ENCODE measurements around the gene NPHP1. TPM values are rescaled to one million over a fixed set of nuclear protein-coding genes. Genes with fewer than 3 reads are reported as not detected.
"Not testable (repeated sequence)": the region's sequence is repeated elsewhere in the genome, so short reads cannot be mapped to it uniquely, and the experiment has no call there.

Gene NPHP1
- total and polyA plus RNA-seq, 2 of the 8 experiments (the other 6 are each of a cell fraction or from before 2014, with no cell fraction given): 1.4 to 2.8 TPM

DNA sequence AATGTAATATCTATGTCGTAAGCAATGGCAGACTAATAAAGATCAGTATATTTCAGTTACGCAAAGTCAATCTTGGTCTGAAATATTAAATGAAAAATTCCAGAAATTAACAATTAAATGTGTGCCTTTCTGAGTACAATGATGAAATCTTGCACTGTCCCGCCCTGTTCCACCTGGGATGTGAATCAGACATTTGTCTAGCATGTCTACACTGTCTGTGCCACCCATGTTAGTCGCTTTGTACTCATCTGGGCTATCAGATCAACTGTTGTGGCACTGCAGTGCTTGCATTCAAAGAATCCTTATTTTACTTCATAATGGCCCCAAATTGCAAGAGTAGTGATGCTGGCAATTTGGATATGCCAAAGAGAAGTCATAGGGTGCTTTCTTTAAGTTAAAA lies 114.6 kb downstream of the NPHP1 start:
- H2BK12ac ChIP-seq (ENCODE audit: low read depth, low read length); H3K79me2 ChIP-seq (ENCODE audit: control insufficient read depth in 1 of 2, insufficient read depth in 2 of 2, low read length in 2 of 2); DNase-seq (ENCODE audit: low read depth in 1 of 2, low spot score in 2 of 2); H3K18ac ChIP-seq (ENCODE audit: extremely low read depth, low read length); H3K56ac ChIP-seq (replicated peaks; ENCODE audit: insufficient read length, low read depth, low read length); H3K23ac ChIP-seq (ENCODE audit: insufficient read length); POLR2A ChIA-PET (ENCODE audit: partially characterized antibody); CTCF ChIA-PET (ENCODE audit: partially characterized antibody); H2AFZ ChIP-seq (ENCODE audit: low read length); H4K8ac ChIP-seq (ENCODE audit: extremely low read depth, insufficient read depth, low read length); H3K23me2 ChIP-seq (ENCODE audit: low read depth, low read length); H3K9ac ChIP-seq (replicated peaks in 1 of 4; ENCODE audit: extremely low read depth in 1 of 4, low read depth in 3 of 4, low read length in 3 of 4); H3K36me3 ChIP-seq (ENCODE audit: control insufficient read depth in 2 of 4, insufficient read depth in 4 of 4, low read length in 3 of 4); H4K91ac ChIP-seq (replicated peaks; ENCODE audit: insufficient read length, low read length); H2BK5ac ChIP-seq (ENCODE audit: low read depth, low read length); H3K4ac ChIP-seq (replicated peaks; ENCODE audit: insufficient read length, low read depth, low read length); FAIRE-seq; H4K20me1 ChIP-seq (replicated peaks in 1 of 2; ENCODE audit: control insufficient read depth in 1 of 2, insufficient read depth in 2 of 2, low read length in 2 of 2); H2BK120ac ChIP-seq (replicated peaks; ENCODE audit: low read depth, low read length); H3K4me2 ChIP-seq (ENCODE audit: insufficient read depth in 1 of 2, low read depth in 2 of 2, low read length in 2 of 2); H3K4me3 ChIP-seq (ENCODE audit: extremely low read depth in 1 of 4, insufficient read depth in 2 of 4, low read depth in 3 of 4, low read length in 4 of 4); H3K27me3 ChIP-seq (replicated peaks in 1 of 4; ENCODE audit: control insufficient read depth in 3 of 4, extremely low read depth in 1 of 4, insufficient read depth in 3 of 4, low read length in 3 of 4); H3K27ac ChIP-seq (ENCODE audit: low read depth, low read length); H3K79me1 ChIP-seq (ENCODE audit: low read depth, low read length); H3K9me3 ChIP-seq (ENCODE audit: insufficient read depth in 2 of 2, low read depth in 1 of 2, low read length in 1 of 2); H3K4me1 ChIP-seq (replicated peaks in 1 of 4; ENCODE audit: control insufficient read depth in 3 of 4, insufficient read depth in 4 of 4, low read length in 3 of 4); H2BK20ac ChIP-seq (ENCODE audit: low read length); H4K5ac ChIP-seq (ENCODE audit: insufficient read length, low read depth, low read length); H3K14ac ChIP-seq (ENCODE audit: insufficient read length); H2AK5ac ChIP-seq (ENCODE audit: low read depth, low read length); H2BK15ac ChIP-seq (ENCODE audit: low read length): not testable (repeated sequence)
- no CpG with 5 or more reads among the region's 4 CpGs for WGBS, 2 experiments (ENCODE audit: extremely low coverage in 1 of 2, insufficient coverage in 1 of 2, insufficient read length in 1 of 2, insufficient replicate concordance in 2 of 2, low coverage in 1 of 2, low lambda C conversion rate in 2 of 2, missing lambda C conversion rate in 1 of 2)

DNA sequence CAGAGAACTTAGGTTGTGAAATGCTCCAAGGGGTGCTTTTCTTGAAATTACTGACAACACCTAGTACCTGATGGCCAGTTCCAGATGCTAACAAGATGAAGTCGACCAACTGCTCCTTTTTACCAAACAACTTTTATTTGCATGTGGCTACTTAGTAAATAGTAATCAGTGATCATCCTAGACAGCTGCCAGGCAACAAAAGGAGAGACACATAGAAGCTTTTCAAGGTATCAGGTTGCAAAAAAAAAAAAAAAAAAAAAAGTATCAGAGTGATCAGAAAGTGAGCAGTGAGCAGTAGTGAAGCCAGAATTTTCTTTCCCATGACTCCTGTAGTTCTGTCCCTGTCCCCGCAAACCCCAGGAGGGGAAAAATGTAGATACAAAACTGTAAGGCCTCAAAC lies 121.1 kb downstream of the NPHP1 start:
- CTCF ChIA-PET (ENCODE audit: partially characterized antibody): not testable (repeated sequence)

More for the DNA sequence above, 121.1 kb downstream of the NPHP1 start:
- POLR2A ChIA-PET (ENCODE audit: partially characterized antibody); H2AK5ac ChIP-seq (ENCODE audit: low read depth, low read length); DNase-seq (ENCODE audit: low read depth in 1 of 2, low spot score in 2 of 2); H3K4me1 ChIP-seq (replicated peaks in 1 of 4; ENCODE audit: control insufficient read depth in 3 of 4, insufficient read depth in 4 of 4, low read length in 3 of 4); H3K4ac ChIP-seq (replicated peaks; ENCODE audit: insufficient read length, low read depth, low read length); H3K14ac ChIP-seq (ENCODE audit: insufficient read length); H4K20me1 ChIP-seq (replicated peaks in 1 of 2; ENCODE audit: control insufficient read depth in 1 of 2, insufficient read depth in 2 of 2, low read length in 2 of 2); H3K56ac ChIP-seq (replicated peaks; ENCODE audit: insufficient read length, low read depth, low read length); H2BK15ac ChIP-seq (ENCODE audit: low read length); FAIRE-seq; H3K79me2 ChIP-seq (ENCODE audit: control insufficient read depth in 1 of 2, insufficient read depth in 2 of 2, low read length in 2 of 2); H3K9ac ChIP-seq (replicated peaks in 1 of 4; ENCODE audit: extremely low read depth in 1 of 4, low read depth in 3 of 4, low read length in 3 of 4); H3K23me2 ChIP-seq (ENCODE audit: low read depth, low read length); H4K5ac ChIP-seq (ENCODE audit: insufficient read length, low read depth, low read length); H3K36me3 ChIP-seq (ENCODE audit: control insufficient read depth in 2 of 4, insufficient read depth in 4 of 4, low read length in 3 of 4); H3K79me1 ChIP-seq (ENCODE audit: low read depth, low read length); H3K27ac ChIP-seq (ENCODE audit: low read depth, low read length); H4K91ac ChIP-seq (replicated peaks; ENCODE audit: insufficient read length, low read length); H4K8ac ChIP-seq (ENCODE audit: extremely low read depth, insufficient read depth, low read length); H3K18ac ChIP-seq (ENCODE audit: extremely low read depth, low read length); H3K4me2 ChIP-seq (ENCODE audit: insufficient read depth in 1 of 2, low read depth in 2 of 2, low read length in 2 of 2); H3K27me3 ChIP-seq (replicated peaks in 1 of 4; ENCODE audit: control insufficient read depth in 3 of 4, extremely low read depth in 1 of 4, insufficient read depth in 3 of 4, low read length in 3 of 4); H2BK20ac ChIP-seq (ENCODE audit: low read length); H3K23ac ChIP-seq (ENCODE audit: insufficient read length); H2AFZ ChIP-seq (ENCODE audit: low read length); H2BK120ac ChIP-seq (replicated peaks; ENCODE audit: low read depth, low read length); H3K4me3 ChIP-seq (ENCODE audit: extremely low read depth in 1 of 4, insufficient read depth in 2 of 4, low read depth in 3 of 4, low read length in 4 of 4); H2BK5ac ChIP-seq (ENCODE audit: low read depth, low read length); H3K9me3 ChIP-seq (ENCODE audit: insufficient read depth in 2 of 2, low read depth in 1 of 2, low read length in 1 of 2); H2BK12ac ChIP-seq (ENCODE audit: low read depth, low read length): not testable (repeated sequence)
- WGBS, 2 experiments (ENCODE audit: extremely low coverage in 1 of 2, insufficient coverage in 1 of 2, insufficient read length in 1 of 2, insufficient replicate concordance in 2 of 2, low coverage in 1 of 2, low lambda C conversion rate in 2 of 2, missing lambda C conversion rate in 1 of 2): no CpG with 5 or more reads among the region's 2 CpGs
